Activated naive CD4-positive, alpha-beta T cell treated with anti-CD3 and anti-CD28 coated beads, Interleukin-2, amount 50 U/mL, for 72 hours (primary cell): ENCODE data around the gene SNCB. TPM values are rescaled to one million over a fixed set of nuclear protein-coding genes. Genes with fewer than 3 reads are reported as not detected.

Experiments used
- ATAC-seq, 2 donors: fragments of 150-1000 bp; cut with Tn5 transposase; 2 replicates each; pipeline ENCODE4 v1.10.0; 2021; ENCODE audit warnings: mild to moderate bottlenecking in 2 of 2, moderate library complexity in 2 of 2
- DNase-seq, 2 donors: peaks; one replicate each; pipeline ENCODE4 v3.0.0; 2021 to 2022; ENCODE audit warnings: low spot score in 2 of 2
- H3K27ac Mint-ChIP-seq, 2 donors: one replicate each; pipeline ENCODE4 v1.8.0; 2022; ENCODE audit warnings: mild to moderate bottlenecking in 2 of 2, mixed read lengths in 2 of 2
- H3K36me3 Mint-ChIP-seq, 2 donors: one replicate each; pipeline ENCODE4 v1.8.0; 2022; ENCODE audit warnings: mixed read lengths in 2 of 2
- H3K9me3 Mint-ChIP-seq, 2 donors: one replicate each; pipeline ENCODE4 v1.8.0; 2022; ENCODE audit warnings: mixed read lengths in 2 of 2
- total RNA-seq, 2 donors: library from RNA; stranded (reverse); gene quantifications; one replicate each; pipeline ENCODE4 v1.2.3, GENCODE V29; 2022

Gene SNCB
- total RNA-seq, 2 donors from 2014 or later: 1.2 TPM; not detected in 1

DNA sequence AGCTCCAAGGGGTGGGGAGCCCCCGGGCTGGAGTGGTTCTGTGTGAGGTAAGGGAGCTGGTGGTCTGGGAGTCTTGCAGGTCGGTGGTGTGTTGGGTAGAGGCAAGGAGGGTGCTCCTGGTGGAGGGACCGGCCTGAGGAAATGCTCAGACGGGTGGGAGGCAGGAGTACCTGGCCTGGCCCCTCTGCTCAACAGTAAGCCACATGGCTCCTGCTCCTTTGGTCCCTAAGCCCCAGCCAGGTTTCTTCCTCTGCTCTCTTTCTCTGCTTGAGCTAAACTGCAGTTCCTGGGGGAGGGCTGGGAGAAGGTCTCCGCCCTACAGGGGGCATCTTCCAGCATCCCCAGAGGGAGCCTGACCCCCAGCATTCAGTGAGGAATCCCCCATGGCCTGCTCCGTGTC is 34.1 kb upstream of the SNCB start:
- H3K36me3 Mint-ChIP-seq: no peaks in the 10 kb centered on the region
- DNase-seq: no peak
- no peaks in the 10 kb centered on the region for H3K9me3 Mint-ChIP-seq
- ATAC-seq: no peak
- H3K27ac Mint-ChIP-seq: no peak overlapping the region

DNA sequence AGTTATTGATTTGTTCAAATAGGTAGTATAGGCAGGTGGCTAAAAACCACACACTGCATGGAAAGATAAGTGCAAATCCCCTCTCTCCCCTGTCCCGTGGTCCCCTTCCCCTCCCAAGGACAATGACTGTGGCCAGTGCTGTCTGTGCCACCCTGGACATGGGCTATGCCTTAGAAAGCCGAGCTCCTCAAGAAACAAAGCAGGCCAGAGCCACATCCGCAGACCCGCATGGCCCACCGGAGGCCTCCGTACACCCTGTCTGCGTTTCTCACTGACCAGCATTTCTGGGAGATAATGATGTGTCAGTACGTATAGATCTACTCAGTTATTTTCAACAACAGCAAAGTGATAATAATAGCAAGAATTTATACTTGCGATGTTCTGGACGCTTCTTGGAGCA is 33.2 kb upstream of the SNCB start:
- no peak for ATAC-seq
- no peaks in the 10 kb centered on the region for H3K9me3 Mint-ChIP-seq
- no peak overlapping the region for H3K27ac Mint-ChIP-seq
- no peaks in the 10 kb centered on the region for H3K36me3 Mint-ChIP-seq
- no peak for DNase-seq

DNA sequence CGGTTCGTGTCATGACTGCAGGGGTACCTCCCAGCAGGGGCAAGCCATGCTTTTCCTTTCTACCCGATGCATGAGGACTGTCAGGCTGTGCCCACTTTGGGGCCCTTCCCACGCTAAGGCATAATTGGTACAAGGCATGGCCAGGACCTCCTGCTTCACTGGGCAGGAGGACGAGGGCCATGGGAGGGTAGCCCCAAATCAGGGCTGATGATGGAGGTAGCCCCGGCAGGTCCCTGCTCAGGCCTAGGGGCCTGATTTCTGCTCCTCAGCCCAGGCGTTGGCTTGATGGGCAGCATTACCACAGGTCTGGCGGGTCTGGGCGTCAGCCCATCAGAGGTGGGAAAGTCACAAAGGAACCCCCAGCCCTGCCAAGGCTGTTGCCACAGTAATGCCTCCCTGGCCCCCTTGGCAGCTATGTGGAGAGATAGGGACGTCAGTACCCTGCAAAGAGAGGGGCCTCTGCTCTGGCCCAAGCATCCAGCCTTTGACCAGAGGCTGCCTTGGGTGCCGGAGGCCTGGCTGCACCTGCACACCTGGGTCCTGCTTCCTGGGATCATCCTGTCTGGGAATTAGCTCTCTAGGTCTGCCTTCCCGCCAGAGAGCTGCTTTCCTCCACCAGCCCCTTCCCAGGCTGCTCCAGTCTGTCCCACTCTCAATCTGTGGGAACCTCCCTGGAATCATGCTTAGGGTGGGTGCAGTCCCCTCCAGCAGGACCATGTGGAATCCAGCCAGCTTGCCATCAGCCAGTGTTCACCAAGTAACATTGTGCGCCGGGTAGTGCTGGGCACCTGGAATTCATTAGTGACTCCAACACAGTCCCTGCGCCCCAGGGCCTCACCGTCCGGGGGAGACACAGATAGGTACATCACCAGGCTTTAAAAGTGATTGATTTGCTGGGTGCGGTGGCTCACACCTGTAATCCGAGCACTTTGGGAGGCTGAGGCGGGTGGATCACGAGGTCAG is 32.3 kb upstream of the SNCB start:
- ATAC-seq: no peak
- no peak for DNase-seq
- no peaks in the 10 kb centered on the region for H3K36me3 Mint-ChIP-seq
- H3K9me3 Mint-ChIP-seq: no peaks in the 10 kb centered on the region
- H3K27ac Mint-ChIP-seq: no peak overlapping the region

DNA sequence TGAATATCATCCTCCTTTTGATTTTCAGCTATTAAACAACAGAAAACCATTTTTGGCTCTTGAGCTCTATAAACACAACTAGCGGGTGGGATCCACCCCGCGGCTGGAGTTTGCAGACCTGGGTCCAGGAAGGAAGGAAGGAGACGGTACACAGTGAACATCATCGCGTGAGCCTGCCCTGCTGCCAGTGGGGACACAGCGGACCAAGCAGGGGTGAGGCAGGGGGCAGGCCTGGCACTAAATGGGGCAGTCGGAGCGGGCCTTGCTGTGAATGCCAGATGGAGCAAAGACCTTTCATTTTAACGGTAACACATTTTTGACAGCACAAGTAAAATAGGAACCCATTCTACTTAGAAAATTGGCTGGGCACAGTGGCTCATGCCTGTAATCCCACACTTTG is 31.3 kb upstream of the SNCB start:
- no peak for DNase-seq
- Mint-ChIP-seq H3K36me3 (no peaks in the 10 kb centered on the region), H3K9me3 (no peaks in the 10 kb centered on the region), H3K27ac (no peak overlapping the region)
- no peak for ATAC-seq

DNA sequence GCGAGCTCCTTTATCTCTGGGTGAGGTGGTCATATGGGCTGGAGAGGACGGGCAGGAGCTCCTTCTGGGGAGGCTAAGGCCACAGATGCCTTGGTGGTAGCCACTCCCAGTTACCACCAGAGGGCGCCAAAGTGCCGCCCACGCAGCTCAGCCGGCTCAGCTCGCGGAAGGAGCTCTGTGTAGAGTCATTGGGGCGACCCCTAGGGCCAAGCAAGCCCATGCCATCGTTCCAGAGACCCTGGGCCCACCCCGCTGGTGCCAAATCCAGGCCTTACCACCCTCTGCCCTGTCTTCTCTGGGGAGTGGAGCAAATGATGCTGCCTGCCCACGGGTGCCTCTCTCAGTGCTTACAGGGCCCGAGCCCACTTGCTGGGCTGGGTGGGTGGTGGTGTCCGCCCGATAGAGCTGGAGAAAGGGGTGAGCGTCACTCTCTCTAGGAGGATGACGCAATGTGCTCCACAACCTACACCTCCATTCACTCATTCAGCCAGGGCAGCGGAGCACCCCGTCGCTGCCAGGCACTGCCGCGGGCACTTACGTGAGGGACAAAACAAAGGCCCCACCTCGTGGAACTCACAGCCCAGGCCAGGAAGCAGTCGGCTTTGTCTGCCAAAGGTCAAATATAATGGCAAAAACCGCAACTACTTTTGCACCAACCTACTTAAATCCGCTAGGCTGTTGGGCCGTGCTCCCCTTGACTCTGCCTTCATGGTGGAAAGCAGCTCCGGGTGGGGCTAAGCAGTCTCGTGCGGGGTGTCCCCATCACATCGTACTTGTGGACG is 30.7 kb upstream of the SNCB start:
- peak; percentile 81 to 84 for DNase-seq
- H3K27ac Mint-ChIP-seq: no peak overlapping the region
- peak; percentile 82 to 84 for ATAC-seq
- H3K9me3 Mint-ChIP-seq: no peaks in the 10 kb centered on the region
- no peaks in the 10 kb centered on the region for H3K36me3 Mint-ChIP-seq

DNA sequence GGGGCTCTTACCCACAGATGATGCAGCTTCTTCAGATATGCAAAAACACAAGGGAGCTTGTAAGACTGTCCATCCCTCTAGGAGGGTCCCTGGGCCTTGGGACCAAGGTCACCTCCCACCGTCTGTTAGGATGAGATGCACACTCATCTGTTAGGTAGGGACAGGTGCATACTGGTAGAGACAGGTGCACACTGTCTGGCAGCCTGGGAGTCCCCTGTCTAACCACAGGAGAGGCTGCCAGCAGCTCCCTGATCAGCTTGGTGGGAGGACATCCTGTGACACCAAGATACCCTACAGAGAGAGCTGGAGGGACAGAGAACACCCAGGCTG is 30.2 kb upstream of the SNCB start:
- ATAC-seq: peak; percentile 26 to 49
- Mint-ChIP-seq H3K9me3 (no peaks in the 10 kb centered on the region), H3K36me3 (no peaks in the 10 kb centered on the region), H3K27ac (no peak overlapping the region)
- DNase-seq: no peak

DNA sequence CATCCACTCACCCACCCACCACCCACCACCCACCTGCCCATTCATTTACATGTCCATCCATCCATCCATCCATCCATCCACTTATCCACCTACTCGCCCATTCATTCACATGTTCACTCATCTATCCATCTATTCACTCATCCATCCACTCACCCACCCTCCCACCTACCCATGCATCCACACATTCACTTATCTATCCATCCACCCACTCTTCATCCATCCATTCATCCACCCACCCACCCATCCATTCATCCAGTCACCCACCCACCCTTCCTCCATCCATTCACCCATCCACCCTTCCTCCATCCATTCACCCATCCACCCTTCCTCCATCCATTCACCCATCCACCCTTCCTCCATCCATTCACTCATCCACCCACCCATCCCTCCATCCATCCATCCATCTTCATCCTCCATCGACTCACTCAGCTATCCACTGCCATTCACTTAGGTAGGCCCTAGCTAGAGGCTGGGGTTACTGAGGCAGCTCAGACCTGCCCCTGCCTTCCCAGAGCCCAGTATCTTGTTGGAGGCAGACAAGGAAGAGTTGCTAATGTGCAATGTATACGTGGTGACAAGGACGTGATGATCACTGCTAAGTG is 29.6 kb upstream of the SNCB start:
- Mint-ChIP-seq H3K27ac (no peak overlapping the region), H3K36me3 (no peaks in the 10 kb centered on the region), H3K9me3 (no peaks in the 10 kb centered on the region)
- no peak for DNase-seq
- ATAC-seq: no peak

DNA sequence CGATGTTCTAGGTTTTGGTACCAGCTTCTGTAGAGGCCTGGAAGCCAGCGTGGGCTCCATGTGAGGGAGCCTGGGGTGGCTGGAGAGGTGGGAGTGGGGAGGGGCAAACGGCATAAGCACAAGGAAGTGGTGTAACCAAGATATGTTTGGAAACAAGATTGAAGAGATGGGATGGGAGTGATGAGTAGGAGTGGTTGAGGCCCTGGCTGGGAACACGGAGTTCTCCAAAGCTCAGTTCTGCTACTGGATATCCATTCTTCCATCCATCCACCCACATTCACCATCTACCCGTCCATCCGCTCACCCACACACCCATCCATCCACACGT is 29.1 kb upstream of the SNCB start:
- ATAC-seq (no peak), DNase-seq (no peak)
- Mint-ChIP-seq H3K27ac (no peak overlapping the region), H3K9me3 (no peaks in the 10 kb centered on the region), H3K36me3 (no peaks in the 10 kb centered on the region)

DNA sequence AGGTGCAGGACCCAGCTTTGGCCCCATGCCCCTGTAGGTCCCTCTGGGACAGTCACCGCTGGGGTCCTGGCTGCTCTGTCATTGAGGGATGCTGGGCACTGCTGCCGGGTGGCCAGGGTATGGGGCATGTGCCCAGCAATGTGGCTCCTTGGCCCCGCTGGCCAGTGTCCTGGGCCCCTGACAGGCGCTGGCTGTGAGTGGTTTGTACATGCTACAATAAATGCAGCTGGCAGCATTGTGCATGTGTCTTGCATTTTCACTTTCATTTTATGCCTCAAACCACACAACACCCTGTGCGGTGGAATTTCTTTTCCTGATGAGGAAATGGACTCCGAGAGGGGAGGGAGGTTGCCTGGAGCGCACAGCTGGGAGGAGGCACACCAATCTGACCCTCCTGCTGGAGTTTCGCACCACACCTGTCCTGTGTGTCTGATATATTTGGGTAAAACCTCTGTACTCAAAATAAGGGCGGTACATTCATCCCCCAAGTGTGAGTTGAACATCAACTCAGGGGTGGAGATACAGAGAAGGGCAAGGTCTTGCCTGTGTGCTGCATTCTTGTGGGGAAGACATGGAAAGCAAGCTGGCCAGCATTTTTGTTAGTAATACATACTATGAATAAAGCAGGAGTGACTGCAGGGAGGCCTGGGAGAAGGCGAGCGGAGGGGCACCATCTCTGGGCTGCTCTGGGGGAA is 28.6 kb upstream of the SNCB start:
- no peak for DNase-seq
- peak in 1 of 2 donors; percentile 28 for ATAC-seq
- Mint-ChIP-seq H3K9me3 (no peaks in the 10 kb centered on the region), H3K36me3 (no peaks in the 10 kb centered on the region), H3K27ac (peak overlapping the region in 1 of 2 donors; percentile 47)

DNA sequence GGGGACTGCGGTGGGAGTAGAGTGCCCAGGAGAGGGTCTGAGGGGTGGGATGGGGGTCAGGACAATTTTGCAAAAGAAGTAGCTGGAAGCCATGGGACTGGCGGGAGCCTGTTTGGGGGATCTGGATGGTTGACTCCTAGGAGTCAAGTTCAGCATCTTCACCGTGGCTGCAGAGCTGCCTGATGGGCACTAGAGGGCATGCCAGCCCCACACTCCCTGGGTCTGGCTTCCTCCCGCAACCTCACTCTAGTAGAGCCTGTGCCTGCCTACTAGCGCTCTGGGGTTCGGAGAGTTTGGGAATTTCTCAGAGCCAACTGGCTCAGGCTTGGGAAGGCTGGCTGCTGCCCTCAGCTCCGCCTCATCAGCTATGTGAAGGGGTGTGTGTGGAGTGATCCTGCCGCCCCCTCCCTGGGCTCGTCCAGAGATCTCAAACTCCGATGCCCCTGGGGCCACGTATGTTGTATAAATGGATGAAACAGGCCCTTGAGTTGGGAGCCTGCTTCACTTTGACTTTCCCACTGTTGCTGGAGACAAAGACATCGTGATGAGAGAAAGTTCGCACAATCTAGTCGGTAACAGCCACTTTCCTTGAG is 27.8 kb upstream of the SNCB start:
- Mint-ChIP-seq H3K27ac (no peak overlapping the region), H3K36me3 (peaks cover 0 to 7% of the 10 kb centered on the region in 2 donors)

DNA sequence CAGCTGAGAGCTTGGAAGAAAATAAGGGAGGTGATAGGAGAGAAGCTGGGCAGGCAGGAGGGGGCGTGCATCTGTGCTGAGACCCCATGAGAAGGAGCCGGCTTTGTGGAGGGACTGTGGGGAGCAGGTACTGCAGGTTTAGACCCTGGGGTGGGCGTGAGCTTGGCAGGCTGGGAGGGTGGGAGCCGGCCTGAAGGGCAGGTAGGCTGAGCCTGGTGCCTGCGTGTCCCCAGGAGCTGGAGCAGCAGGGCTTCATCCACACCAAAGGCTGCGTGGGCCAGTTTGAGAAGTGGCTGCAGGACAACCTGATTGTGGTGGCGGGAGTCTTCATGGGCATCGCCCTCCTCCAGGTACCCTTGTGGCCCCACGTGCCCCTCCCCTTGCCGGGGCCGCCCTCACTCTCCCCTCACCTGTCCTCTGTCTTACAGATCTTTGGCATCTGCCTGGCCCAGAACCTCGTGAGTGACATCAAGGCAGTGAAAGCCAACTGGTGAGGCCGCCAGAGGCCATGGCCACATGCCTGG is 26.2 kb upstream of the SNCB start:
- no peak overlapping the region for H3K27ac Mint-ChIP-seq
- DNase-seq: no peak
- H3K9me3 Mint-ChIP-seq: no peaks in the 10 kb centered on the region
- peaks cover 0 to 18% of the 10 kb centered on the region in 2 donors for H3K36me3 Mint-ChIP-seq
- no peak for ATAC-seq

More for the DNA sequence above, 27.8 kb upstream of the SNCB start:
- DNase-seq (peak in 1 of 2 donors; percentile 72), ATAC-seq (peak; percentile 58 to 62)
- H3K9me3 Mint-ChIP-seq: no peaks in the 10 kb centered on the region

DNA sequence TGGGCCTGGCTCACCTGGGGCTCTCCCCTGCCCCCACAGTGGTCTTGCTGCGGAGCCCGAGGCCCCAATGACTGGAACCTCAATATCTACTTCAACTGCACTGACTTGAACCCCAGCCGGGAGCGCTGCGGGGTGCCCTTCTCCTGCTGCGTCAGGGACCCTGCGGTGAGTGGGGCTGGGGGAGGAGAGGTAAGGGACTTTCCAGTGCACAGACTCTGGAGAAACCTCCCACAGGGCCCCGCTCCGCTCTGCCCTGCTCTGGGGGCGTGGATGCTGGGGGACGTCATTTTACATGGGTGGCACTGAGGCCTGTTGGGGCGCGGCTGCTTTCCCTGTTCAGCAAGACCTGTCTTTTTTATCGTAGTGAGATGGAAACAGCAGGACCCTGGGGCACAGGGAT is 24.5 kb upstream of the SNCB start:
- Mint-ChIP-seq H3K27ac (no peak overlapping the region), H3K9me3 (no peaks in the 10 kb centered on the region), H3K36me3 (peaks cover 0 to 18% of the 10 kb centered on the region in 2 donors)
- ATAC-seq: no peak
- no peak for DNase-seq

DNA sequence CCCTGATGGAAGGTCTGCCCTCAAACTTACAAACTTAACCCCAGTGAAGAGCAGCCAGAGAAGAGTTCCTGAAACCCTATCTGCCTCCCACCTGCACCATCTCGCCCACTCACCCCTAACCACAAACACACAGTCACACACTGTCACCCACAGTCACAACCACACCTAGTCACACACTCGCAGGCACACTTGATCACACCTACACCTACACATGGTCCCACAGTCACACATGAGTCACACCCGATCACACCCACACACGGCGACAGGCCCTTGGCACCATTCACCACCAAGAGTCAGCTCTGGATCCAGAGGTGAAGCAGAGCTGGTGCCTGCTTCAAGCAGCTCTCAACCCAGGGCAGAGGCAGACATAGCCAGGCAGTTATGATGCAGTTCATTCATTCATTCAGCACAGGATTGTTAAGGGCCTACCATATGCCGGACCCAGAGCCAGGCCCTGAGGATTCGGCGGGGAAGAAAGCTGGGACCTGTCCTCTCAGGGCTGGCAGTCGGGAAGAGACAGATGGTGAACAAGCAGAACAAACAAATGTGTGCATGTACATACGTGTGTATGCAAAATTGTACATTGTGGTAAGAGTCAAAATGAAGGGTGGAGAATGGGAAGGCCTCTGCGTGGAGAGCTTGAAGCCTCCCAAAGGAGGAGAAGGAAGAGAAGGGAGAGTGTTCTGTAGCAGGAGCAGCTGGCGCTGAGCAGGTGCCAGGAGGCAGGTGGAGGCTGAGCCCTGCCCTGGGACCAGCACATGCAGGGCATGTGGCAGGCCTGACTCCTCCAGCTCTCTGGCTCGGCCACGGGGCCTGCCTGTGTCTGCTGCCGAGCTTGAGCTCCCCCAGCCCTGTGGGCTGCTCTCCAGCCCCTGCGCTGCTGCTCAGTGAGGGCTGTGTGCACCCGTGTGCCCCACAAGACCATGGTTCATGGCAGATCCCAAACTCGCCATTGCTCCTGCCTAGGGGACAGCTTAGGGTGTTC is 23.4 kb upstream of the SNCB start:
- Mint-ChIP-seq H3K27ac (peak overlapping the region; percentile 1 to 15), H3K36me3 (peaks cover 0 to 18% of the 10 kb centered on the region in 2 donors), H3K9me3 (no peaks in the 10 kb centered on the region)
- DNase-seq: peak; percentile 61 to 75
- ATAC-seq: peak; percentile 81 to 84

DNA sequence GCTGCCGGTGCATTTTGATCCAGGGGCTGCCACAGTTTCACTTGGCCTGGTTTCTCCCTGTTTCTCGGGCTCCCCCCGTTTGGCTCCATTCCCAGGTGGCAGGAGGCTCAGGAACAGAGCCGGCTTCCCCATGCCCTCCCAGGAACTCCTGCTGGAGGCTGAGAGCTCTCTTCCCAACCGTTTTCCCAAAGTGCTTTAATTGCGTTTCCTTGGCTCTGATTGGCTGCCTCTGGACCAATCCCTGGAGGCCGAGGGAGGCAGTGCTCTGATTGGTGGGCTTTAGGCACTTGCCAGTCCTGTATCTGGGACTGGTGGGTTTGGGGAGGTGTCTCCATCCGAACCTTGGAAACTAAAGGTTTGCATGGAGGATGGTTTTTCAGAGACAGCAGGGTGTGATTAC is 21.8 kb upstream of the SNCB start:
- H3K9me3 Mint-ChIP-seq: no peaks in the 10 kb centered on the region
- no peak for DNase-seq
- H3K27ac Mint-ChIP-seq: no peak overlapping the region
- peaks cover 0 to 18% of the 10 kb centered on the region in 2 donors for H3K36me3 Mint-ChIP-seq
- no peak for ATAC-seq

DNA sequence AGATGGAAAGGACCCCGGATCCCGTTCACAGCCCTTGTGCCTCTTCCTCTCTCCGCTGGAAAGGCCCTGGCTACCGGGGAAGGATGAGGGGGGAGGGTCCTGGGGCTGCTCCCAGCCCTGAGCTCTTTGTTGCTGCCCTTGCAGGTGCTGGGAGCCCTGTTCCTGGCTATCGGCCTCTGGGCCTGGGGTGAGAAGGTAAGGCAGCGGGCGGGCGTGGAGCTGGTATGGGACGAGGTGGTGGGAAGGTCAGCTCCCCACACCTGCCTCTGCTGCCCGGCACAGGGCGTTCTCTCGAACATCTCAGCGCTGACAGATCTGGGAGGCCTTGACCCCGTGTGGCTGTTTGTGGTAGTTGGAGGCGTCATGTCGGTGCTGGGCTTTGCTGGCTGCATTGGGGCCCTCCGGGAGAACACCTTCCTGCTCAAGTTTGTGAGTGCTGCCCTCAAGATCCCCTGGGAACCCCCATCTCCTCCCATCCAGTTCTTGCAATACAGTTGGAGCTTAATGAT is 21.2 kb upstream of the SNCB start:
- DNase-seq (no peak), ATAC-seq (no peak)
- H3K9me3 Mint-ChIP-seq: no peaks in the 10 kb centered on the region
- H3K27ac Mint-ChIP-seq: no peak overlapping the region
- peaks cover 0 to 18% of the 10 kb centered on the region in 2 donors for H3K36me3 Mint-ChIP-seq
